ENCODE data around the gene SPRR1B. TPM values are rescaled to one million over a fixed set of nuclear protein-coding genes. Genes with fewer than 3 reads are reported as not detected.

SPRR1B gene, protein sequence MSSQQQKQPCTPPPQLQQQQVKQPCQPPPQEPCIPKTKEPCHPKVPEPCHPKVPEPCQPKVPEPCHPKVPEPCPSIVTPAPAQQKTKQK
- not detected for polyA plus RNA-seq (2012; ENCODE audit: insufficient read length, low read depth)

DNA sequence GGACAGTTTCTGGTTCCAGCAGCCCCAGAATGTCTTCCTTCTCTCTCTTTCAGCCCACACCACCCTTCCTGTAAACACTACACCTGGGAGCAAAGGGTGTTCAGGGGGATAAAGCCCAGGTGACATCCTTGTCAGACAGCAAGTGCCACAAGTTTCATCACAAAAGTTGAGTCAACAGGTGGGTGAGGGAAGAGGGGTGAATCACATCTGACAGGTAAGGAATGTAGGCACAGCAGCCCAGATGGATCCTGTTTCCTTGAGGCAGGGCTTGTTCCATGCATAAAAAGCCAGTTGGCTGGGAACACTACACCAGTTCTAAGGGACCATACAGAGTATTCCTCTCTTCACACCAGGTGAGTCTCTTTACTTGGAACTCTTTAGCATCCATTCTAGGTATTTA is at the start of gene SPRR1B:
SPRR1B (plus strand) TSS at position 309 of the 400 bp plus-strand sequence. CDS start 1,143 bp downstream, outside the sequence.
- no peak for TF ChIP-seq FOXP2 (optimal IDR thresholded peaks at IDR 0.05; ENCODE audit: borderline replicate concordance, extremely low read depth, extremely low read length, insufficient read depth)
- TF ChIP-seq POLR2AphosphoS5 (IDR thresholded peaks at IDR 0.05; ENCODE audit: low read depth, low read length), result no peak
- TF ChIP-seq TAF1 (IDR thresholded peaks at IDR 0.05; ENCODE audit: borderline replicate concordance, insufficient read depth, low read length), result no peak
- TF ChIP-seq SIN3A (IDR thresholded peaks at IDR 0.05; ENCODE audit: borderline replicate concordance, insufficient read depth, low read length), result no peak
- TF ChIP-seq, protein P1, sequence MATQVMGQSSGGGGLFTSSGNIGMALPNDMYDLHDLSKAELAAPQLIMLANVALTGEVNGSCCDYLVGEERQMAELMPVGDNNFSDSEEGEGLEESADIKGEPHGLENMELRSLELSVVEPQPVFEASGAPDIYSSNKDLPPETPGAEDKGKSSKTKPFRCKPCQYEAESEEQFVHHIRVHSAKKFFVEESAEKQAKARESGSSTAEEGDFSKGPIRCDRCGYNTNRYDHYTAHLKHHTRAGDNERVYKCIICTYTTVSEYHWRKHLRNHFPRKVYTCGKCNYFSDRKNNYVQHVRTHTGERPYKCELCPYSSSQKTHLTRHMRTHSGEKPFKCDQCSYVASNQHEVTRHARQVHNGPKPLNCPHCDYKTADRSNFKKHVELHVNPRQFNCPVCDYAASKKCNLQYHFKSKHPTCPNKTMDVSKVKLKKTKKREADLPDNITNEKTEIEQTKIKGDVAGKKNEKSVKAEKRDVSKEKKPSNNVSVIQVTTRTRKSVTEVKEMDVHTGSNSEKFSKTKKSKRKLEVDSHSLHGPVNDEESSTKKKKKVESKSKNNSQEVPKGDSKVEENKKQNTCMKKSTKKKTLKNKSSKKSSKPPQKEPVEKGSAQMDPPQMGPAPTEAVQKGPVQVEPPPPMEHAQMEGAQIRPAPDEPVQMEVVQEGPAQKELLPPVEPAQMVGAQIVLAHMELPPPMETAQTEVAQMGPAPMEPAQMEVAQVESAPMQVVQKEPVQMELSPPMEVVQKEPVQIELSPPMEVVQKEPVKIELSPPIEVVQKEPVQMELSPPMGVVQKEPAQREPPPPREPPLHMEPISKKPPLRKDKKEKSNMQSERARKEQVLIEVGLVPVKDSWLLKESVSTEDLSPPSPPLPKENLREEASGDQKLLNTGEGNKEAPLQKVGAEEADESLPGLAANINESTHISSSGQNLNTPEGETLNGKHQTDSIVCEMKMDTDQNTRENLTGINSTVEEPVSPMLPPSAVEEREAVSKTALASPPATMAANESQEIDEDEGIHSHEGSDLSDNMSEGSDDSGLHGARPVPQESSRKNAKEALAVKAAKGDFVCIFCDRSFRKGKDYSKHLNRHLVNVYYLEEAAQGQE (IDR thresholded peaks at IDR 0.05; ENCODE audit: insufficient read depth in 1 of 2, low read depth in 2 of 2, low read length in 2 of 2), result no peak

DNA sequence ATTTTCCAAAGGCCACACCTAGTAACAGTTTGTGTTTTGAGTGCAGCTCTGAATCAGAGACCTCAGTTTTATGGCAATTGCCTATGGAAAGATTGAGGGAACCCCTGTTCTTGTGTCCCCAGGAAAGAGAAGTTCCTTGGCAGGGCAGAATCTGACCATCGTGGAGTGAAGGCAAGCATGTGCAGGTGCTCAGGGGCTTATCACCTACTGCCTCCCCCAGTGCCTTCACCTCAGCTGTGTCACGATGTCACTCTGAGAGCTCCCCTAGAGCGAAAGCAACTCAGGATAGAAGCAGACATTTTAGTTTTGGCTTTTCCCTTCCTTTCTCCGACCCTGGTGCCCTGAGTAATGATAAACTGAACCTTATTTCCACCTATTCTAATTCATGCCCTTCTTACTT is 48.9 kb upstream of the SPRR1B start:
- TF ChIP-seq, protein P1 (IDR thresholded peaks at IDR 0.05; ENCODE audit: insufficient read depth in 1 of 2, low read depth in 2 of 2, low read length in 2 of 2), result no peak
- TF ChIP-seq FOXP2 (optimal IDR thresholded peaks at IDR 0.05; ENCODE audit: borderline replicate concordance, extremely low read depth, extremely low read length, insufficient read depth) (no peak), POLR2AphosphoS5 (IDR thresholded peaks at IDR 0.05; ENCODE audit: low read depth, low read length) (no peak), SIN3A (IDR thresholded peaks at IDR 0.05; ENCODE audit: borderline replicate concordance, insufficient read depth, low read length) (no peak), TAF1 (IDR thresholded peaks at IDR 0.05; ENCODE audit: borderline replicate concordance, insufficient read depth, low read length) (no peak)

DNA sequence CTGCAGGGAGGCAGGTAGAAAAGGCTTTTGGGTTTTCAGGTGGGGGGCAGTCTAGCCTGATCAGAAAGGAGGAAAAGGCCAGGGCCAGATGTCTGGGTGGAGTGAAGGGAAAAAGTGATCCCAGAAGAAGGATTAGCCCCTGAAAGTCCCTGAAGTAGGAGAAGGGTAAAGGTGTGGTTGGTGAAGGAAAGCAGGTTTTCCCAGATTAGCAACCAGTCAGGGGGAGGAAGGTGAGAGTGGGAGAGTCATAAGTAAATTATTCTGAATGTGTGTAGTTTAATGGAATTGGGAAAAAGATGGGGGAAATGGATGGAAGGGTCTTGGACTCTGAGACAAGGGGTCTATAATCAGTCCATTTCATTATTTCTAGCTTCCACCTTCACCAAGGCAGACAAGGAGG is 47.8 kb upstream of the SPRR1B start:
- TF ChIP-seq TAF1 (IDR thresholded peaks at IDR 0.05; ENCODE audit: borderline replicate concordance, insufficient read depth, low read length) (no peak), FOXP2 (optimal IDR thresholded peaks at IDR 0.05; ENCODE audit: borderline replicate concordance, extremely low read depth, extremely low read length, insufficient read depth) (no peak), SIN3A (IDR thresholded peaks at IDR 0.05; ENCODE audit: borderline replicate concordance, insufficient read depth, low read length) (no peak), POLR2AphosphoS5 (IDR thresholded peaks at IDR 0.05; ENCODE audit: low read depth, low read length) (no peak)
- TF ChIP-seq, protein P1 (IDR thresholded peaks at IDR 0.05; ENCODE audit: insufficient read depth in 1 of 2, low read depth in 2 of 2, low read length in 2 of 2), result no peak

DNA sequence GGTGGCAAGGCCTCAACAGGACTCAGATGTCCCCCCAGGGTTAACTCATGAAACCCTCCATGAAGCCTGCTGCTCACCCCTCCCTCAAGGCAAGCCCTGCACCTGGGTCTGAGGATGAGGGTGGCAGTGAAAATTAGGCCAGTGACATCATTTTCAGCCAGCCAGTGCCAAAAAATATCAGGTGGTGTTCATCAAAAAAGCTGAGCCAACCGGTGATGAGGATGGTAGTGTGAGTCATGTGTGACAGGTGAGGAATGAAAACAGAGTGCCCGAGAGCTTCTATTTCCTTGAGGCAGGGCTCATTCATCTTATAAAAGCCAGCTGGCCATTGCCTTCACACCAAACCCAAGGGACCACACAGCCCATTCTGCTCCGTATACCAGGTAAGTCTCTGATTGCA is 47.3 kb upstream of the SPRR1B start, which contains the start of gene SPRR1A:
SPRR1A (plus strand) TSS at position 339 of the 400 bp plus-strand sequence. CDS start 1,150 bp downstream, outside the sequence.
- TF ChIP-seq, protein P1 (IDR thresholded peaks at IDR 0.05; ENCODE audit: insufficient read depth in 1 of 2, low read depth in 2 of 2, low read length in 2 of 2), result no peak
- TF ChIP-seq FOXP2 (optimal IDR thresholded peaks at IDR 0.05; ENCODE audit: borderline replicate concordance, extremely low read depth, extremely low read length, insufficient read depth) (no peak), SIN3A (IDR thresholded peaks at IDR 0.05; ENCODE audit: borderline replicate concordance, insufficient read depth, low read length) (no peak), POLR2AphosphoS5 (IDR thresholded peaks at IDR 0.05; ENCODE audit: low read depth, low read length) (no peak), TAF1 (IDR thresholded peaks at IDR 0.05; ENCODE audit: borderline replicate concordance, insufficient read depth, low read length) (no peak)
